Caco-2 (cell line): ENCODE data around the gene TRAFD1. TPM values are rescaled to one million over a fixed set of nuclear protein-coding genes. Genes with fewer than 3 reads are reported as not detected.
"Not testable (repeated sequence)": the region's sequence is repeated elsewhere in the genome, so short reads cannot be mapped to it uniquely, and the experiment has no call there.

Experiments used
- BruUV-seq: library from RNA; stranded (reverse); fragments of 400-500 nt; replicated peaks from 2 replicates; lab custom pipeline; 2021; lab: Mats Ljungman, UMichigan
- CTCF ChIA-PET: fragments of 300-600 bp; sonication (Branson Sonifier 250); formaldehyde crosslinking; loops from one replicate; lab custom pipeline; 2022; ENCODE audit warnings: antibody characterized with exemption; lab: Charles Lee
- POLR2A ChIA-PET: fragments of 300-600 bp; sonication (Branson Sonifier 250); formaldehyde crosslinking; loops from one replicate; lab custom pipeline; 2022; ENCODE audit warnings: antibody characterized with exemption; lab: Charles Lee
- DNase-seq, 2 experiments: peaks; one replicate each; pipeline versions ENCODE4 v3.0.0 to v3.0.0-alpha.2; 2020 to 2022
- H3K27me3 ChIP-seq: replicated peaks from 2 replicates; pipeline ENCODE4 v1.6.0; 2011; ENCODE audit warnings: low read length; ENCODE audit not compliant: control insufficient read depth, insufficient read depth
- H3K36me3 ChIP-seq: 2 replicates; pipeline ENCODE4 v1.5.1; 2011; ENCODE audit warnings: low read length; ENCODE audit not compliant: control insufficient read depth, insufficient read depth
- H3K4me1 ChIP-seq: fragments of 250-450 bp; sonication (Bioruptor Pico); 2 replicates; pipeline ENCODE4 v1.5.1; 2020; ENCODE audit warnings: mild to moderate bottlenecking
- H3K4me3 ChIP-seq: 2 replicates; pipeline ENCODE4 v1.5.1; 2011; ENCODE audit warnings: low read depth, mild to moderate bottlenecking, control low read depth, low read length
- H3K9me3 ChIP-seq: fragments of 250-450 bp; sonication (Bioruptor Pico); 2 replicates; pipeline ENCODE4 v1.5.1; 2020; ENCODE audit warnings: mild to moderate bottlenecking, moderate library complexity
- H3K27ac Mint-ChIP-seq: one replicate; pipeline ENCODE4 v1.8.0; 2022; ENCODE audit warnings: mixed read lengths; ENCODE audit not compliant: unreplicated experiment
- H3K27me3 Mint-ChIP-seq: one replicate; pipeline ENCODE4 v1.8.0; 2022; ENCODE audit warnings: mixed read lengths; ENCODE audit not compliant: insufficient read depth, unreplicated experiment
- H3K36me3 Mint-ChIP-seq: one replicate; pipeline ENCODE4 v1.8.0; 2022; ENCODE audit warnings: mild to moderate bottlenecking, mixed read lengths; ENCODE audit not compliant: insufficient read depth, unreplicated experiment
- H3K4me1 Mint-ChIP-seq: one replicate; pipeline ENCODE4 v1.8.0; 2022; ENCODE audit warnings: low read depth, mixed read lengths; ENCODE audit not compliant: unreplicated experiment
- H3K4me3 Mint-ChIP-seq: one replicate; pipeline ENCODE4 v1.8.0; 2022; ENCODE audit warnings: mild to moderate bottlenecking, moderate library complexity, mixed read lengths; ENCODE audit not compliant: unreplicated experiment
- H3K9me3 Mint-ChIP-seq: one replicate; pipeline ENCODE4 v1.8.0; 2022; ENCODE audit warnings: mixed read lengths; ENCODE audit not compliant: unreplicated experiment
- CTCF ChIP-seq, 2 experiments: fragments of 200-600 bp in 1 of 2; IDR thresholded peaks; 1 replicate in 1 of 2; 2 replicates in 1 of 2; pipeline versions ENCODE4 v1.5.1 to v1.8.0; 2011 to 2022; ENCODE audit warnings: antibody characterized with exemption in 1 of 2, control low read depth in 1 of 2, inconsistent platforms in 1 of 2, low read depth in 1 of 2, low read length in 1 of 2, mild to moderate bottlenecking in 1 of 2, moderate library complexity in 1 of 2; ENCODE audit not compliant: insufficient read depth in 1 of 2, severe bottlenecking in 1 of 2, unreplicated experiment in 1 of 2
- intact Hi-C: fragments of 100-400 bp; cut with micrococcal nuclease; formaldehyde crosslinking; loops from one replicate; pipeline ENCODE4 v1.10.0; 2022; ENCODE audit not compliant: unreplicated experiment
- total RNA-seq: library from RNA; stranded (reverse); gene quantifications from 2 replicates; pipeline ENCODE4 v1.2.3, GENCODE V29; 2022

The TRAFD1 gene
- total RNA-seq, 1 experiment from 2014 or later, result 25.5 TPM

GRCh38 chr12:112153181-112153892, 28.0 kb downstream of the TRAFD1 start:
- ChIA-PET POLR2A (no interaction called here), CTCF (no interaction called here)
- H3K27me3 Mint-ChIP-seq, result no peaks in the 10 kb centered on the region

GRCh38 chr12:112153893-112154219, 28.5 kb downstream of the TRAFD1 start:
- Mint-ChIP-seq H3K36me3 (peaks cover 69% of the 10 kb centered on the region), H3K4me3 (no peak overlapping the region), H3K4me1 (peaks cover 8% of the 10 kb centered on the region), H3K27me3 (no peaks in the 10 kb centered on the region), H3K9me3 (peaks cover 29% of the 10 kb centered on the region), H3K27ac (no peak overlapping the region)
- BruUV-seq, result no TSS peak
- Histone ChIP-seq H3K9me3 (no peaks in the 10 kb centered on the region), H3K4me3 (no peak overlapping the region), H3K27me3 (no peaks in the 10 kb centered on the region), H3K36me3 (peaks cover 4% of the 10 kb centered on the region), H3K4me1 (peaks cover 9% of the 10 kb centered on the region)
- intact Hi-C loops, result no loop called here
- POLR2A ChIA-PET, result no interaction called here
- TF ChIP-seq CTCF (IDR thresholded peaks at IDR 0.05; ENCODE audit: insufficient read depth in 1 of 2, low read depth in 1 of 2, low read length in 1 of 2, severe bottlenecking in 1 of 2, unreplicated experiment in 1 of 2), result no peak
- no peak for DNase-seq
- CTCF ChIA-PET, result no interaction called here

More at GRCh38 chr12:112153181-112153892, 28.0 kb downstream of the TRAFD1 start:
- no TSS peak for BruUV-seq
- Histone ChIP-seq H3K36me3 (peaks cover 4% of the 10 kb centered on the region), H3K4me3 (no peak overlapping the region), H3K27me3 (no peaks in the 10 kb centered on the region), H3K4me1 (peaks cover 15% of the 10 kb centered on the region), H3K9me3 (no peaks in the 10 kb centered on the region)
- Mint-ChIP-seq H3K27ac (peak overlapping the region; percentile 9), H3K36me3 (peaks cover 69% of the 10 kb centered on the region), H3K4me1 (peaks cover 13% of the 10 kb centered on the region), H3K9me3 (peaks cover 28% of the 10 kb centered on the region), H3K4me3 (no peak overlapping the region)
- no peak for TF ChIP-seq CTCF (IDR thresholded peaks at IDR 0.05; ENCODE audit: insufficient read depth in 1 of 2, low read depth in 1 of 2, low read length in 1 of 2, severe bottlenecking in 1 of 2, unreplicated experiment in 1 of 2)
- intact Hi-C loops, result no loop called here
- DNase-seq, result no peak

- CTCF ChIA-PET, POLR2A ChIA-PET, H3K36me3 ChIP-seq, H3K4me1 ChIP-seq, H3K9me3 ChIP-seq, BruUV-seq, H3K4me3 ChIP-seq, H3K4me3 Mint-ChIP-seq, H3K4me1 Mint-ChIP-seq, H3K27me3 Mint-ChIP-seq, intact Hi-C loops, H3K27ac Mint-ChIP-seq, H3K27me3 ChIP-seq, DNase-seq: not testable (repeated sequence)
- Mint-ChIP-seq H3K9me3 (peaks cover 29% of the 10 kb centered on the region), H3K36me3 (peaks cover 61% of the 10 kb centered on the region)
Observed at GRCh38 chr12:112158461-112159145, 33.2 kb downstream of the TRAFD1 start.
